Right ventricle myocardium inferior (tissue), 1 donor: ENCODE data around the gene TMC3. TPM values are rescaled to one million over a fixed set of nuclear protein-coding genes. Genes with fewer than 3 reads are reported as not detected.
"Not testable (repeated sequence)": the region's sequence is repeated elsewhere in the genome, so short reads cannot be mapped to it uniquely, and the experiment has no call there.

Experiments used
- ATAC-seq: fragments of 200-7000 bp; cut with Tn5 transposase; one replicate; pipeline ENCODE4 v1.9.1; 2020; ENCODE audit warnings: mild to moderate bottlenecking, moderate library complexity
- DNase-seq: peaks from one replicate; pipeline ENCODE4 v3.0.0; 2021; ENCODE audit errors: missing footprints
- intact Hi-C: fragments of 100-400 bp; cut with DNase I; formaldehyde crosslinking; loops from one replicate; pipeline ENCODE4 v1.11.0; 2022
- total RNA-seq: library from RNA; stranded (reverse); fragmentation: NEBNext Ultra II Directional; extraction: Animal tissue kit (Norgen Biotek cat#: 25700); gene quantifications from one replicate; pipeline ENCODE4 v1.2.1, GENCODE V29; 2021
- donor health status: DM: no; HTN: yes; CAD: no; lungs with severe emphysema.

TMC3 gene
- total RNA-seq, 1 donor from 2014 or later, result not detected

DNA sequence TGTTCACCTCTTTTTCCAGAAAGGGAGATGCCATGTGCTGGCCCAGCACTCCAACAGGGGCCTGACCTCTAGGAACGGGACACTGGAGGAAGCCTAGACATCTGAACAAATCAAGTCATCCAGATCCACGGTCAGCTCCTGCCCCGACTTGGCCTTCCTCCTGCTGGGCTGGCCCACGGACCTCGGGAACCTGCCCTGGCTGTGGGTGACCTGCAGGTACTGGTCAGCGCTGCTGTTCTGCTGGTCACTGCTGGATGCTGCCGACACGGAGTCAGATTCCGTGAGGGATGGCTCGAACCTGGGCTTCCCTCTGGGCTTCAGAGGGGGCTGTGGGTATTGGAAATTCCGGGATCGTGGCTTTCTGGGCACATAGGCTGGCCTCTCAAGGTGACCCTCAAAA, 41.7 kb downstream of the TMC3 start:
- DNase-seq (no peak), ATAC-seq (no peak)
- intact Hi-C loops, result no loop called here

GRCh38 chr15:81331600-81331999, 42.4 kb downstream of the TMC3 start:
- ATAC-seq, result no peak
- intact Hi-C loops, result no loop called here
- no peak for DNase-seq

- intact Hi-C loops, ATAC-seq: not testable (repeated sequence)
These were observed 42.9 kb downstream of the TMC3 start for GRCh38 chr15:81331141-81331540.

GRCh38 chr15:81330366-81331090, 43.5 kb downstream of the TMC3 start:
- no peak for ATAC-seq
- no peak for DNase-seq
- intact Hi-C loops, result no loop called here

More at GRCh38 chr15:81331141-81331540, 42.9 kb downstream of the TMC3 start:
- DNase-seq, result not testable (repeated sequence)

GRCh38 chr15:81329446-81329845, 44.6 kb downstream of the TMC3 start:
- no peak for ATAC-seq
- intact Hi-C loops, result no loop called here
- no peak for DNase-seq

GRCh38 chr15:81327516-81327915, 46.5 kb downstream of the TMC3 start:
- DNase-seq (no peak), ATAC-seq (no peak)
- intact Hi-C loops, result no loop called here

GRCh38 chr15:81326466-81327212, 47.4 kb downstream of the TMC3 start:
- DNase-seq, result no peak
- no peak for ATAC-seq
- intact Hi-C loops, result no loop called here

- intact Hi-C loops, result no loop called here
- peak; percentile 100 for ATAC-seq
- DNase-seq, result peak; percentile 100
These were observed 49.8 kb downstream of the TMC3 start, which contains the start of gene STARD5 for GRCh38 chr15:81323944-81324881. TSS of gene STARD5 (minus strand) at chr15:81324141. CDS start at chr15:81324099, 42 bp downstream.

DNA sequence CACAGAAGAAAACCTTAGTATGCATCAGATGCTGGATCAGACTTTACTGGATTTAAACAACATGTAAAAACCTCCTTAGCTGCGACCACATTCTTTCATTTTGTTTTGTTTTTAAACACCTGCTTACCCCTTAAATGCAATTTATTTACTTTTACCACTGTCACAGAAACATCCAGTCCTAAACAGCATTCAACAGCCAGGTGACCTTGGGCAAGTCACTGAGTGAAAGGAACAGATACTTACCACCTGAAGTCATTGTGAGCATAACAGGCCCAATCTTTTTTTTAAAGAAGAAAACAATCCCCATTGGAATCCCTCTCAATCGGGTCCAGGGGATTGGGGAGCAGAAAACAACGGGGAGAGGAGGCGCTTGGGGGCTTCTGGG, 50.5 kb downstream of the TMC3 start:
- DNase-seq (no peak), ATAC-seq (no peak)
- intact Hi-C loops, result no loop called here

GRCh38 chr15:81322676-81323253, 51.2 kb downstream of the TMC3 start:
- no peak for DNase-seq
- intact Hi-C loops, result no loop called here
- ATAC-seq, result no peak

DNA sequence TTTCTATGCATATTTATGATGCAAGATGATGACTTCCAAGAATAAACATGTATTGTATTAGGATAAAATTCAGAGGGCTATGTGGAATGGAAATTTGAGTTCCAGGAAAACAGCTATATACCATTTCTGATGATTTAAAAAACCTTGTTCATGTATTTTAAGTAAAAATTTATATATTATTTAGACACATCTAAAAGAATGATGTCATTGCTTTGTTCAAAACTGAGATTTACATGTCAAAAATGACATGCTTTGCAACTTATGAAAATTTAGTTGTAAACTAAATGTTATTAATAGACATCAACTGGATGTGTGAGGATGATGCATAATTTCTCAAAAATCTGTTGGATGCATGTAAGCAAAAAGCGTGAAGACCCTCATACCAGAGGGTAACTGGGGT, 52.3 kb downstream of the TMC3 start:
- intact Hi-C loops, result no loop called here
- ATAC-seq (no peak), DNase-seq (no peak)

- intact Hi-C loops, result no loop called here
- ATAC-seq (no peak), DNase-seq (no peak)
These were observed 56.4 kb downstream of the TMC3 start for GRCh38 chr15:81317642-81318017.

GRCh38 chr15:81316267-81316666, 57.7 kb downstream of the TMC3 start:
- intact Hi-C loops, result no loop called here
- ATAC-seq (no peak), DNase-seq (no peak)

GRCh38 chr15:81315452-81316175, 58.4 kb downstream of the TMC3 start:
- no peak for ATAC-seq
- intact Hi-C loops, result no loop called here
- no peak for DNase-seq

DNA sequence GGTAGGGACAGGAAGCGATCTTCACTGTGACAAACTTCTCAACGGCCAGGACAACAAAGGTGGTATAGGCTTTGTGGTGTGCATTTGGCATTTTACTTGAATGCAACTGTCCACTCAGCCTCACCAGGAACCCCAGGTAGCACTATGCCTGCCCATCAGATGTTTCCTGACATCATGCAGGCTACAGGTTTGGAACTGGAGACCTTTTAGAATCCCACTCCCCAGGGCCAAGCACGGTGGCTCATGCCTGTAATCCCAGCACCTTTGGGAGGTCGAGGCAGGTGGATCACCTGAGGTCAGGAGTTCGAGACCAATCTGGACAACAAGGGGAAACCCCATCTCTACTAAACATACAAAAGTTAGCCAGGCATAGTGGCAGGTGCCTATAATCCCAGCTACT, 59.6 kb downstream of the TMC3 start:
- DNase-seq (no peak), ATAC-seq (no peak)
- intact Hi-C loops, result no loop called here

GRCh38 chr15:81313686-81314085, 60.3 kb downstream of the TMC3 start:
- ATAC-seq, result no peak
- intact Hi-C loops, result no loop called here
- no peak for DNase-seq

- intact Hi-C loops, result no loop called here
- ATAC-seq, result peak; percentile 84
- peak; percentile 80 for DNase-seq
These were observed 61.0 kb downstream of the TMC3 start for GRCh38 chr15:81312790-81313543.
